ENCODE results near the gene GNPTG.

The GNPTG gene

DNA sequence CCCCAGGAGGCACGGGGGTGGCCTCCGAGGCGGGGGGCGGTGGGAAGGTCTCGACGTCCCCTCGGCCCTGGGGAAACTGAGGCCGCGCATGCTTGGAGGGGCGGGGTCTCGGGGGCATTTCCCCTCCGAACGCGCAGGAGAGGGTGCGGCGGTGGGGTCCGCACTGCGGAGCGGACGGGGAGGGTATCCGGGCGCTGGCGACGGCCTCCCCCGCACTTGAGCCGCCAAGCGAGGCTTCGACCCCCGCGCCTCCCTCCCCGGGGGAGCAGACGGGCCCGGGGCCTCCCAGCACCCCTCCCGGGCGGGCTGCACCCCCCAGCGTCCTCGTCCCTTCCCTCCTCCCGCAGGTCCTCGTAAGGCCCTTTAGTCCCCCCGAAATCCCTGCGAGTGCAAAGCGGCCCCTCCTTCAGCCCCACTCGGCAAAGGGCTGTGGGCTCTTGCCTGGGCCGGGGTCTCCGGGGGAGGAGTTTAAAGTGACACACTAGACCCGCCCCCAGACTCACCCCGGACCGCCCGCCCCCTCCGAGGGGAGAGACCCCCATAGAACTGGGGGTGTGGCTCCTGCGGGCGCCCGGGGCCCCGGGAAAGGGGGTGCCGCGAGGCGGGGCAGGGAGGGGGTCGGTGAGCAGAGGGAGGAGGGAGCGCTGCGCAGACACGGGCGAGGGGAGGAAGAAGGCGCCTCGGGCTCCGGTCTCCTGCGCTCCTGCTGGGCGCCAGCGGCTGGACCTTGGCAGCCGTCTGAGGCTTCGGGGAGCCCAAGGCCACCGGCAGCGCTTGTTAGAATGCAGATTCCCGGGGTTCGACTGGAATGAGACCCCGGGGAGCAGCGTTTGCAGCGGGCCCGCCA lies 17.7 kb upstream of the GNPTG start:
- no peak for DNase-seq (ENCODE audit: low spot score)
- TF ChIP-seq, protein P1, sequence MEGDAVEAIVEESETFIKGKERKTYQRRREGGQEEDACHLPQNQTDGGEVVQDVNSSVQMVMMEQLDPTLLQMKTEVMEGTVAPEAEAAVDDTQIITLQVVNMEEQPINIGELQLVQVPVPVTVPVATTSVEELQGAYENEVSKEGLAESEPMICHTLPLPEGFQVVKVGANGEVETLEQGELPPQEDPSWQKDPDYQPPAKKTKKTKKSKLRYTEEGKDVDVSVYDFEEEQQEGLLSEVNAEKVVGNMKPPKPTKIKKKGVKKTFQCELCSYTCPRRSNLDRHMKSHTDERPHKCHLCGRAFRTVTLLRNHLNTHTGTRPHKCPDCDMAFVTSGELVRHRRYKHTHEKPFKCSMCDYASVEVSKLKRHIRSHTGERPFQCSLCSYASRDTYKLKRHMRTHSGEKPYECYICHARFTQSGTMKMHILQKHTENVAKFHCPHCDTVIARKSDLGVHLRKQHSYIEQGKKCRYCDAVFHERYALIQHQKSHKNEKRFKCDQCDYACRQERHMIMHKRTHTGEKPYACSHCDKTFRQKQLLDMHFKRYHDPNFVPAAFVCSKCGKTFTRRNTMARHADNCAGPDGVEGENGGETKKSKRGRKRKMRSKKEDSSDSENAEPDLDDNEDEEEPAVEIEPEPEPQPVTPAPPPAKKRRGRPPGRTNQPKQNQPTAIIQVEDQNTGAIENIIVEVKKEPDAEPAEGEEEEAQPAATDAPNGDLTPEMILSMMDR (conservative IDR thresholded peaks at IDR 0.05; ENCODE audit: low read depth), result no peak
- ChIA-PET POLR2A (ENCODE audit: low non-redundant PET) (no interaction called here), CTCF (no interaction called here)
- no peak overlapping the region for H3K27ac ChIP-seq

- DNase-seq (ENCODE audit: low spot score), result no peak
- no peak overlapping the region for H3K27ac ChIP-seq
- TF ChIP-seq, protein P1 (conservative IDR thresholded peaks at IDR 0.05; ENCODE audit: low read depth), result no peak
- ChIA-PET CTCF (no interaction called here), POLR2A (ENCODE audit: low non-redundant PET) (no interaction called here)
These were observed 17.0 kb upstream of the GNPTG start for GRCh38 chr16:1334739-1335138.

DNA sequence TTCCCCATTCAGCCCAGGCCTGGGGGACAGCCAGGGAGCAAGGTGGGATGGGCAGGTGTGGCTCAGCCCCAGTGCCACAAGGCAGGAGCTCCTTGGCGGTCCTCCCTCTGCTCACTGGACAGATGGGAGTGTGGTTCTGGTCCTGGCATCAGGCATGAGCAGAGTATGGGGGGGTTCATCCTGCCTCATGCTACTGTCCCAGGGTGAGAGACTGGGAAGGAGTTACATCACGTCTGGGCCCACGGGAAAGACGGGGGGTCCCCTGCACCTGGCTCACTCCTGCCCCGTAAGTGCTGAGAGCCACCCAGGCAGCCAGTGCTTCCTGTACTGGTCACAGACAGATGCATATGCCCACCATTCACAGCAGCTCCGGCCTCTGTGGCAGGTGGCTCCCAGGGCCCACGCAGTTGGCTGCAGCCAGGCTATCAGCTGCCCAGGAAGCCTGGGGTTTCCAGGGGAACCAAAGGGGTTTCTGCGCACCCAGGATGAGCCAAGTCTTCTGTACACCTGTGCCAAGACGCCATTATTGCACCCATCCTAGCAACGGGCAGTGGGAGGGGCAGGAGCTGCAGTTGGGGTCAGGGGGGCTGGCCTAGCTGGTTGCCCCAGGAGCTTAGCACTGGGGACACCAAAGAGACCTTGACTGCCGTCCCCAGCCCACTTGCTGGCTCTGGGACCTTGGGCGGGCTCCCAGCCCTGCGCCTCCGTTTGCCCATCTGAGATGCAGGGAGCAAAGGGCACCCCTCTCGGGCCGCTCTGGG lies 16.3 kb upstream of the GNPTG start:
- TF ChIP-seq, protein P1 (conservative IDR thresholded peaks at IDR 0.05; ENCODE audit: low read depth), result no peak
- ChIA-PET POLR2A (ENCODE audit: low non-redundant PET) (no interaction called here), CTCF (interaction anchor here (0.8 kb wide), 1 partner anchor 35 kb away, joined by 5 read pairs; no protein-coding TSS in a partner anchor)
- H3K27ac ChIP-seq, result no peak overlapping the region
- DNase-seq (ENCODE audit: low spot score), result no peak

GRCh38 chr16:1335996-1336395 lies 15.7 kb upstream of the GNPTG start:
- TF ChIP-seq, protein P1 (conservative IDR thresholded peaks at IDR 0.05; ENCODE audit: low read depth), result no peak
- no peak for DNase-seq (ENCODE audit: low spot score)
- CTCF ChIA-PET, result interaction anchor here (0.8 kb wide), 1 partner anchor 36 kb away, joined by 5 read pairs; no protein-coding TSS in a partner anchor
- POLR2A ChIA-PET (ENCODE audit: low non-redundant PET), result no interaction called here
- H3K27ac ChIP-seq, result no peak overlapping the region

- DNase-seq (ENCODE audit: low spot score), result no peak
- H3K27ac ChIP-seq, result no peak overlapping the region
- TF ChIP-seq, protein P1 (conservative IDR thresholded peaks at IDR 0.05; ENCODE audit: low read depth), result no peak
- ChIA-PET POLR2A (ENCODE audit: low non-redundant PET) (no interaction called here), CTCF (no interaction called here)
These were observed 15.1 kb upstream of the GNPTG start for GRCh38 chr16:1336619-1337018.

GRCh38 chr16:1337486-1337885 lies 14.2 kb upstream of the GNPTG start:
- no peak for DNase-seq (ENCODE audit: low spot score)
- CTCF ChIA-PET, result interaction anchor here (0.6 kb wide), 1 partner anchor 536 kb away, joined by 3 read pairs; no protein-coding TSS in a partner anchor
- no peak overlapping the region for H3K27ac ChIP-seq
- TF ChIP-seq, protein P1 (conservative IDR thresholded peaks at IDR 0.05; ENCODE audit: low read depth), result no peak
- POLR2A ChIA-PET (ENCODE audit: low non-redundant PET), result no interaction called here
